Mesenchymal stem cell (in vitro differentiated cells and primary cell): ENCODE results near the gene TPO.

Experiments used
- DNase-seq: peaks from one replicate; pipeline ENCODE4 v3.0.0-alpha.2; 2013
- H2AFZ ChIP-seq: one replicate; pipeline ENCODE4 v1.6.1; 2013; ENCODE audit warnings: low read depth, mild to moderate bottlenecking, control low read depth, inconsistent platforms, low read length, moderate library complexity
- H2AK5ac ChIP-seq: 2 replicates; pipeline ENCODE4 v1.6.1; 2013; ENCODE audit warnings: low read length, moderate library complexity, mild to moderate bottlenecking, inconsistent platforms; ENCODE audit not compliant: severe bottlenecking
- H2BK120ac ChIP-seq: one replicate; pipeline ENCODE4 v1.6.1; 2013; ENCODE audit warnings: low read depth, mild to moderate bottlenecking, inconsistent platforms, low read length, moderate library complexity
- H2BK12ac ChIP-seq, 2 experiments: one replicate each; pipeline ENCODE4 v1.6.1; 2013; ENCODE audit warnings: inconsistent platforms in 2 of 2, low read length in 2 of 2, mild to moderate bottlenecking in 2 of 2, moderate library complexity in 2 of 2, control low read depth in 1 of 2
- H2BK15ac ChIP-seq: one replicate; pipeline ENCODE4 v1.6.1; 2013; ENCODE audit warnings: mild to moderate bottlenecking, low read depth, inconsistent platforms; ENCODE audit not compliant: poor library complexity, severe bottlenecking
- H2BK5ac ChIP-seq: 2 replicates; pipeline ENCODE4 v1.6.1; 2013; ENCODE audit warnings: low read depth, mild to moderate bottlenecking, low read length, control low read depth, inconsistent platforms; ENCODE audit not compliant: poor library complexity, severe bottlenecking
- H3K14ac ChIP-seq, 2 experiments: one replicate each; pipeline ENCODE4 v1.6.1; 2013; ENCODE audit warnings: inconsistent platforms in 2 of 2, low read length in 2 of 2, control low read depth in 1 of 2, mild to moderate bottlenecking in 1 of 2, moderate library complexity in 1 of 2
- H3K18ac ChIP-seq, 2 experiments: one replicate each; pipeline ENCODE4 v1.6.1; 2013; ENCODE audit warnings: inconsistent platforms in 2 of 2, low read length in 2 of 2, control low read depth in 1 of 2, low read depth in 1 of 2, mild to moderate bottlenecking in 1 of 2
- H3K23ac ChIP-seq, 2 experiments: one replicate each; pipeline ENCODE4 v1.6.1; 2013; ENCODE audit warnings: inconsistent platforms in 2 of 2, low read length in 2 of 2, mild to moderate bottlenecking in 2 of 2, moderate library complexity in 2 of 2, control low read depth in 1 of 2
- H3K27ac ChIP-seq: 2 replicates; pipeline ENCODE4 v1.5.1; 2013; ENCODE audit warnings: mild to moderate bottlenecking, moderate library complexity, low read length, control low read depth, inconsistent platforms; ENCODE audit not compliant: poor library complexity, severe bottlenecking
- H3K27me3 ChIP-seq, 2 experiments: 2 replicates each; pipeline versions ENCODE4 v1.6.1 to v1.7.0; 2013; ENCODE audit warnings: low read length in 2 of 2, mild to moderate bottlenecking in 2 of 2, moderate library complexity in 2 of 2, control low read depth in 1 of 2, inconsistent platforms in 1 of 2; ENCODE audit not compliant: control insufficient read depth in 1 of 2, insufficient read depth in 1 of 2
- H3K36me3 ChIP-seq, 2 experiments: 2 replicates each; pipeline versions ENCODE4 v1.6.1 to v1.7.0; 2013; ENCODE audit warnings: low read length in 2 of 2, control low read depth in 1 of 2, inconsistent platforms in 1 of 2, low read depth in 1 of 2, mild to moderate bottlenecking in 1 of 2; ENCODE audit not compliant: insufficient read depth in 2 of 2, control insufficient read depth in 1 of 2
- H3K4ac ChIP-seq, 2 experiments: one replicate each; pipeline ENCODE4 v1.6.1; 2013; ENCODE audit warnings: inconsistent platforms in 2 of 2, low read length in 2 of 2, mild to moderate bottlenecking in 2 of 2, moderate library complexity in 2 of 2, control low read depth in 1 of 2, low read depth in 1 of 2
- H3K4me1 ChIP-seq: 2 replicates; pipeline ENCODE4 v1.6.1; 2013; ENCODE audit warnings: low read depth, low read length, control low read depth; ENCODE audit not compliant: control insufficient read depth, insufficient read depth
- H3K4me2 ChIP-seq: 2 replicates; pipeline ENCODE4 v1.6.1; 2013; ENCODE audit warnings: low read length, mild to moderate bottlenecking, inconsistent platforms; ENCODE audit not compliant: poor library complexity, severe bottlenecking
- H3K4me3 ChIP-seq, 2 experiments: 2 replicates each; pipeline versions ENCODE4 v1.5.1 to v1.7.0; 2013; ENCODE audit warnings: low read length in 2 of 2, mild to moderate bottlenecking in 2 of 2, control low read depth in 1 of 2, low read depth in 1 of 2; ENCODE audit not compliant: insufficient read depth in 1 of 2
- H3K79me1 ChIP-seq: replicated peaks from 2 replicates; pipeline ENCODE4 v1.6.1; 2013; ENCODE audit warnings: mild to moderate bottlenecking, control low read depth, low read length, inconsistent platforms; ENCODE audit not compliant: poor library complexity, severe bottlenecking
- H3K9ac ChIP-seq: 2 replicates; pipeline ENCODE4 v1.7.0; 2013; ENCODE audit warnings: mild to moderate bottlenecking, low read length, moderate library complexity
- H3K9me3 ChIP-seq: 2 replicates; pipeline ENCODE4 v1.7.0; 2013; ENCODE audit warnings: mild to moderate bottlenecking, low read length; ENCODE audit not compliant: control insufficient read depth
- H4K8ac ChIP-seq: one replicate; pipeline ENCODE4 v1.6.1; 2013; ENCODE audit warnings: inconsistent platforms, mild to moderate bottlenecking, low read length, moderate library complexity
- H4K91ac ChIP-seq: one replicate; pipeline ENCODE4 v1.6.1; 2013; ENCODE audit warnings: mild to moderate bottlenecking, low read length, inconsistent platforms
- WGBS: methylation state at CpG from one replicate; pipeline ENCODE4 v1.1.7; 2013; ENCODE audit warnings: mixed read lengths; 5-methylcytosine and 5-hydroxymethylcytosine counted together

The TPO gene

GRCh38 chr2:1437537-1437936 lies 24.3 kb downstream of the TPO start:
- H3K4me1 ChIP-seq: no peaks in the 10 kb centered on the region
- H3K27me3 ChIP-seq: no peaks in the 10 kb centered on the region
- H3K36me3 ChIP-seq: no peaks in the 10 kb centered on the region
- H3K4ac ChIP-seq: no peak overlapping the region
- H2BK15ac ChIP-seq: no peak overlapping the region
- H4K8ac ChIP-seq: no peak overlapping the region
- no peak overlapping the region for H2AFZ ChIP-seq
- 86% methylated on average over 4 of the region's 4 CpGs for WGBS
- H2BK5ac ChIP-seq: no peak overlapping the region
- H3K79me1 ChIP-seq: no peaks in the 10 kb centered on the region
- no peak overlapping the region for H4K91ac ChIP-seq
- no peak overlapping the region for H3K23ac ChIP-seq
- no peak overlapping the region for H3K27ac ChIP-seq
- no peak overlapping the region for H2BK120ac ChIP-seq
- no peak overlapping the region for H2BK12ac ChIP-seq
- no peak overlapping the region for H3K9ac ChIP-seq
- H3K4me2 ChIP-seq: no peak overlapping the region
- no peak overlapping the region for H2AK5ac ChIP-seq
- H3K4me3 ChIP-seq: no peak overlapping the region
- DNase-seq: no peak
- H3K14ac ChIP-seq: no peak overlapping the region
- no peak overlapping the region for H3K18ac ChIP-seq
- no peaks in the 10 kb centered on the region for H3K9me3 ChIP-seq

DNA sequence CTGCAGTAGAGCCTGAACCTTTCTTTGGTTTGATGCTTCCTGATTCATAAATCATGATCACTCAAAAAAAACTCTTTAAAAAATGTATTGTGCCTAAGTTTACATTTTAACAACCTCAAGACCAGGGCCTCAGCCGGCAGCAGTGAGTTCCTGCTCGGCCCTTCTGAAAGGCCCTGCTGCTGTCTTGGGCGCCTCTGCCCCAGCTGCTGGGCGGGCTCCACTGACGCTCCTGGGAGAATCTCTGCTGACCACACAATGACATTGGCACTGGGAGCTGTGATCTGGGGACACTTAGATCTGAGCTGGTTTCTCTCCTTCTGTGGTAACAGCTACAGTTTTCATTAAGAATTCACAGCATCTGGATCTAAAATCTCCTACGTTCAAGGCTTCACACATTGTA lies 25.7 kb downstream of the TPO start:
- 86% methylated on average over 6 of the region's 6 CpGs for WGBS

DNA sequence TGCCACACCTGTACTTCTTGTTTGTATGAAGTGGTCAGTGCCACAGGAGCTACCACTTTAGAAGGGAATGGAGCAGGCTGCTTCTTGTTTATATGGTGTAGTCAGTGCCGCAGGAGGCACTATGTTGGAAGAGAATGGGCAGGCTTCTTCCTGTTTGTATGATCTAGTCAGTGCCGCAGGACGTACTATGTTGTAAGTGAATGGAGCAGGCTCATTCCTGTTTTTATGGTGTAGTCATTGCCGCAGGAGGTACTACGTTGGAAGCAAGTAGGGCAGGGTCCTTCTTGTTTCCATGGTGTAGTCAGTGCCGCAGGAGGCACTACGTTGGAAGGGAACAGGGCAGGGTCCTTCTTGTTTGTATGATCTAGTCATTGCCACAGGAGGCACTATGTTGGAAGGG lies 27.3 kb downstream of the TPO start:
- no peak overlapping the region for H4K91ac ChIP-seq
- H3K27ac ChIP-seq: no peak overlapping the region
- 80% methylated on average over 7 of the region's 7 CpGs for WGBS
- no peaks in the 10 kb centered on the region for H3K36me3 ChIP-seq
- no peak overlapping the region for H2AFZ ChIP-seq
- H3K9ac ChIP-seq: no peak overlapping the region
- H3K9me3 ChIP-seq: no peaks in the 10 kb centered on the region
- H2BK12ac ChIP-seq: no peak overlapping the region
- no peak overlapping the region for H3K4me3 ChIP-seq
- no peak for DNase-seq
- H3K23ac ChIP-seq: no peak overlapping the region
- no peak overlapping the region for H4K8ac ChIP-seq
- H3K4ac ChIP-seq: no peak overlapping the region
- H3K18ac ChIP-seq: no peak overlapping the region
- no peak overlapping the region for H2BK15ac ChIP-seq
- H3K4me2 ChIP-seq: no peak overlapping the region
- no peaks in the 10 kb centered on the region for H3K79me1 ChIP-seq
- H2BK120ac ChIP-seq: no peak overlapping the region
- H2AK5ac ChIP-seq: no peak overlapping the region
- no peaks in the 10 kb centered on the region for H3K4me1 ChIP-seq
- H2BK5ac ChIP-seq: no peak overlapping the region
- H3K14ac ChIP-seq: no peak overlapping the region
- no peaks in the 10 kb centered on the region for H3K27me3 ChIP-seq

More for the DNA sequence above, 25.7 kb downstream of the TPO start:
- Histone ChIP-seq H3K79me1 (no peaks in the 10 kb centered on the region), H3K4me2 (no peak overlapping the region), H3K4me3 (no peak overlapping the region), H3K27me3 (no peaks in the 10 kb centered on the region), H2BK5ac (no peak overlapping the region), H2AK5ac (no peak overlapping the region), H3K18ac (no peak overlapping the region), H3K14ac (no peak overlapping the region), H3K36me3 (no peaks in the 10 kb centered on the region), H2AFZ (no peak overlapping the region), H3K27ac (no peak overlapping the region), H3K23ac (no peak overlapping the region), H3K4ac (no peak overlapping the region), H2BK12ac (no peak overlapping the region), H4K91ac (no peak overlapping the region), H4K8ac (no peak overlapping the region), H3K4me1 (no peaks in the 10 kb centered on the region), H2BK120ac (no peak overlapping the region), H3K9ac (no peak overlapping the region), H2BK15ac (no peak overlapping the region), H3K9me3 (no peaks in the 10 kb centered on the region)
- no peak for DNase-seq

GRCh38 chr2:1446301-1446700 lies 33.0 kb downstream of the TPO start:
- peaks cover 0 to 19% of the 10 kb centered on the region in 2 experiments for H3K27me3 ChIP-seq
- H3K4me2 ChIP-seq: no peak overlapping the region
- no peak overlapping the region for H3K27ac ChIP-seq
- H3K79me1 ChIP-seq: no peaks in the 10 kb centered on the region
- no peak overlapping the region for H4K8ac ChIP-seq
- H3K18ac ChIP-seq: no peak overlapping the region
- no peak overlapping the region for H2BK120ac ChIP-seq
- H2AK5ac ChIP-seq: no peak overlapping the region
- H3K23ac ChIP-seq: no peak overlapping the region
- no peaks in the 10 kb centered on the region for H3K36me3 ChIP-seq
- H2BK5ac ChIP-seq: no peak overlapping the region
- 66% methylated on average over 2 of the region's 4 CpGs for WGBS
- H3K14ac ChIP-seq: no peak overlapping the region
- no peak overlapping the region for H4K91ac ChIP-seq
- H3K4me3 ChIP-seq: no peak overlapping the region
- no peak for DNase-seq
- no peaks in the 10 kb centered on the region for H3K9me3 ChIP-seq
- H2BK12ac ChIP-seq: no peak overlapping the region
- H3K4ac ChIP-seq: no peak overlapping the region
- no peak overlapping the region for H2AFZ ChIP-seq
- H3K4me1 ChIP-seq: no peaks in the 10 kb centered on the region
- H3K9ac ChIP-seq: no peak overlapping the region
- no peak overlapping the region for H2BK15ac ChIP-seq
